Activated naive CD8-positive, alpha-beta T cell treated with anti-CD3 and anti-CD28 coated beads, Interleukin-2, amount 50 U/mL, for 16 hours (primary cell): ENCODE results near the gene TECPR1.
"Not testable (repeated sequence)": the region's sequence is repeated elsewhere in the genome, so short reads cannot be mapped to it uniquely, and the experiment has no call there.

Experiments
- DNase-seq: peaks from one replicate; pipeline ENCODE4 v3.0.0-alpha.2; 2020; ENCODE audit warnings: low read depth, low spot score

The TECPR1 gene

DNA sequence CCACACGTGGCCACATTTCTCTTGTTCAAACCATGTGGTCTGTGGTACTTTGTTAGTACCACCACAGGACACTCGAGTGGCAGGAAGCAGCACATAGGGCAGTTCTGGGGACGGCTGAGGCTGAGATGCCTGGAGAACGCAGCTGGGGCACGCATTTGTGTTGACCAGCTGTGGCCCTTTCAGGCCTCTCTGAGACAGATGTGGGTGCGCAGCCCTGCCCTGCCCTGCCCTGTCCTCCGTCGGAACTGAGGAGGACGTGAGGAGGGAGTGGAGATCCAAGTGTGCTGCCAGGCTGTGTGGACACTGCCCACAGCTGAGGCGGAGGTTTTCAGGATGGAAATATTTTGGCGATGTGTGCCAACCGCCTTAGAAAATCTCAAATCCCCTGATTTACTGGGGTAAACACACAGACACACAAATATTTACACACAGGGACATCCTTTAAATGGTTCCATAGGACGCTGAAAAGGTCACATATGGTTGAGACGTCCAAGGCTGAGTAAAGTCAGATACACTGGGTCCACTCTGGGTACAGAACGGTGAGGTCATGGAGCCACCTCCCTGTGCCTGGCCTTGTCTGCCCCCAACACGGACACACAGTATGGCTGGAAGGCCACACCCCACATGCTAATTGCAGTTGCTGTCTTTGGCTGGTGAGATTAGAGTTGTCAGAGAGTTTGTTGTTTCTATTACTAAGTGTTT, 26.0 kb downstream of the TECPR1 start:
- no peak for DNase-seq

DNA sequence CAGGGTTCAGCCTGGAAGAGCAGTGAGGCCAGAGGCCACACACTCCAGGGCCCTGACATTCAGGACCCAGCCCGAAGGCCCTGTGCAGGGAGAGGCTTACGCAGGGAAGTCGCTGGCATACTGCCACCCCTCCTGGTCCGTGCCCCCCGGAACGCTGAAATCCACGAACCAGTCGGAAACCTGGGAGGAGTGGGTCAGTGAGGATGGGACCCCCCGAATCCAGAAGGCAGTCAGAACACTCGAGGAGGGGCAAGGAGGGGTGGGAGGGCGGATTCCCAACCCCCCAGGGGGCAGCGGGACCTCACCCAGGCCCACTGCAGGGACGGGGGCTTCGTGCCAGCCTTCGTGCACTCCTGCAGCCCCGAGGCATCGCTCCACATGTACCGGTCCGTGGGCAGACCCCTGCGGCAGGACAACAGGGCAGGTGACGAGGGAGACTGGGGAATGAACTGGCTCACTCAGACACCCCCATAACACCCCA, 27.3 kb downstream of the TECPR1 start:
- DNase-seq, result no peak

GRCh38 chr7:98223898-98224700, 27.9 kb downstream of the TECPR1 start:
- no peak for DNase-seq

- no peak for DNase-seq
These were observed 28.6 kb downstream of the TECPR1 start for GRCh38 chr7:98223351-98223897.

DNA sequence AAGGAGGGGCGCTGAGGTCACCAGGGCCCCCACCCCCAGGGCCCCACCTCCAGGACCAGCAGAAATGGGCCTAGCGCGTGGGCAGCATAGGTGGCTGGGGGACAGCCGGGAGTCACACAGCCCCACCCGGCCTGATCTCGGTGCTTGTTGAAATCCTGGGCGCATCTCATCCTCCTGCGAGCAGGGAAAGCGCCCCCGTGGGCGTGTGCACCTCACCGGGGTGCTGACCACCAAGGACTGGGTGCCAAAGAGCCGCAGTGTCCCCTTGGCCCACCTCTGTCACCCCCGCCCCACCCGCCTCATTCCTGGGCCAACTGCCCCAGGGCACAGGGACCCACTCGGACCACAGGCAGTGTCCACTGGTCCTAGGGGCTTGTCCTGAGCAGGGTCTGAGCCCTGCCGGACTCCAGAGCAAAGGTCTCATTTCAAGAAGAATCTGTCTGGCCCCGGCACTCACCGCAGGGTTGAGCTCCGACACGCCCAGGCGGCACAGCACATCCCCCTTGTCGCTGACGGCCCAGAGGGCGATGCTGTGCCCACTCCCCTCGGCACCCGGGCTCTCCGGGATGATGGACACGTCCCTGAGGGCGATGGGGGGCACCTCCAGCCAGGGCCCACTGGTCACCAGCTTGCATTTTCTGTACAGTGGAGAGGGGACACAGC, 29.4 kb downstream of the TECPR1 start:
- no peak for DNase-seq

DNA sequence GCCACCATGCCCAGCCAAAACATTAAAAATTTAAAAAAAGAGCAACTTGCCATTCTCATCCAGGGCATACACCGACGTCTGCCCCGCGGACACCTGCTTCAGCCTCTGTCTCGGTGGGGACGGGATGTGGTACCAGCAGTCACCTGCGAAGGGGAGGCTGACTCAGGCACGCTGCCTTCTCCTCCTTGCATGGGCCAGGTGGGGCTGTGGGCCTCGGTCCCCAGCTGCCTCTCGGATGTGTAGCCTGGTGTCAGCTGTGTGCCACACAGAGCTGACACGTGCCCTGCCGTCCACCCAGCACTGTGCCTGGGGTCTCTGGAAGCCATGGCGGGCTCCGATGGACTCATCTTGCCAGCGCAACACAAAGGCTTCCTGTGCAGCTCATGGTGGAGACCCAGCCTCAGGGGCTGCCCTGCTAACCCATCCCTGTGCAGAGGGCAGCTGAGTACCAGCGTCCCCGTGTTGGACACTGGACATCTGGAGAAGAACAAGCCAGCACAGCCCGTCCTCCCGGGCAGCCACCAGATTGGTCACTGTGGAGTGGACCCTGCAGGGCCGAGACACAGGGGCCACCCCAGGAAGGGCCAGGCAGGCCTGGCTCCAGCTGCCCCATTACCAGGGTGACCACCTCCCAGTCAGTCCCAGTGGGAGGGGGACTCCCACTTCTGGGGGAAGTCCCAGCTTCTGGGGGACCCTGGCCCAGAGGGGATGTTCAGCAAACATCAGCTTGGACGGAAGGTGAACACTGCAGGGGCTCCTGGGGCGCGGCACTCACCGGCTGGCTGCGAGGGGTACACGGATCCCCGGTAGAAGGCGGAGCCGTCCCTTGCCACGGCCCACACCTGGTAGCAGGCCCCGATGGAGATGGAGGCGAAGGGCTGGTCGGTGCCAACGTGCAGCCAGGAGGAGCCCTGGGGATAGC, 30.2 kb downstream of the TECPR1 start:
- DNase-seq, result no peak

DNA sequence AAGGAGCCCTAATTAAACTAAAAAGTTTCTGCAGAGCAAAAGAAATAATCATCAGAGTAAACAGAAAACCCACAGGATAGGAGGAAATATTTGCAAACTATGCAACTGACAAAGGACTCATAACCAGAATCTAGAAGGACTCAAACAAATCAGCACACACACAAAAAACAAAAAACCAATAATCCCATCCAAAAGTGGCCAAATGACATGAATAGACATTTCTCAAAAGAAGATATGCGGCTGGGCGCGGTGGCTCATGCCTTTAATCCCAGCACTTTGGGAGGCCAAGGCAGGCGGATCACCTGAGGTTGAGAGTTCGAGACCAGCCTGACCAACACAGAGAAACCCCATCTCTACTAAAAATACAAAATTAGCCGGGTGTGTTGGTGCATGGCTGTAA, 32.6 kb downstream of the TECPR1 start:
- not testable (repeated sequence) for DNase-seq

DNA sequence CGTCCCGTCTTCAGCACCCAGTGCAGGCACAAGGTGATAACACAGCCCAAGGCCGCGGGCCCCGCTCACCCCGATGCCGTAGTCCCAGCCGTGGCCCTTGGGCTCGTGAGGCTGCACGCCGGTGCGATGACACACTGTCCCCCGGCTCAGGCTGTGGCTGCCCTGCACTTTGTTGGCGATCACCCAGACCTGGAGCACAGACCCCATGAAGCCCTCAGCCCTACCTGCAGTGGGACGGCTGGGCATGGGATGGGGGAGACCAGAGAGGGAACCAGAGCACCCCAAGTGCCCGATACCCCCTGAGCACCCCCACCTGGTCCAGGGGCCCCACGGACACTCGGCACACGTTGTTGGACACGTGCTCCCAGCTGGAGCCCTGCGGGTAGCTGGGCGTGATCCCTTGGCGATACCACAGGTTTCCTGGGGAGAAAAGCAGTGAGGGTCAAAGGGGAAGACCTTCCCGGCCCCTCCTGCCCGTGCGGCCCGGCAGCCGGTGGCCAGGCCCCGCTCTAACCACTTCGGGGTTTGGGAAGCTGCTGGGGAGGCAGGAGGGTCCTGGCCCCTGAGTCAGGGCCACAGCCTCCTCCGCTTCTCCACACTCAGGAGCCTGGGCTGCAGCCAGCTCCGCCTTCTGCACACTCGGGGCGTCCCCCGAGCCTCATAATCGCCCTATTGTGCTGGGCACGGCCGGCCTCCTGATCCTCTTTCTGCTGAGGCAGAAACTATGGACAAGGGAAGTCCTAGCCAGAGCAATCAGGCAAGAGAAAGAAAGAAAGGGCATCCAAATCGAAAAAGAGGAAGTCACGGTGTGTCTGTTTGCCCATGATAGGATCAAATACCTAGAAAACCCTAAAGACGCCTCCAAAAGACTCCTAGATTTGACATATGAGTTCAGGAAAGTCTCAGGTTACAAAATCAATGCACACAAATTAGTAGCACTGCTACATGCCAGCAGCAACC, 34.1 kb downstream of the TECPR1 start:
- DNase-seq, result no peak

DNA sequence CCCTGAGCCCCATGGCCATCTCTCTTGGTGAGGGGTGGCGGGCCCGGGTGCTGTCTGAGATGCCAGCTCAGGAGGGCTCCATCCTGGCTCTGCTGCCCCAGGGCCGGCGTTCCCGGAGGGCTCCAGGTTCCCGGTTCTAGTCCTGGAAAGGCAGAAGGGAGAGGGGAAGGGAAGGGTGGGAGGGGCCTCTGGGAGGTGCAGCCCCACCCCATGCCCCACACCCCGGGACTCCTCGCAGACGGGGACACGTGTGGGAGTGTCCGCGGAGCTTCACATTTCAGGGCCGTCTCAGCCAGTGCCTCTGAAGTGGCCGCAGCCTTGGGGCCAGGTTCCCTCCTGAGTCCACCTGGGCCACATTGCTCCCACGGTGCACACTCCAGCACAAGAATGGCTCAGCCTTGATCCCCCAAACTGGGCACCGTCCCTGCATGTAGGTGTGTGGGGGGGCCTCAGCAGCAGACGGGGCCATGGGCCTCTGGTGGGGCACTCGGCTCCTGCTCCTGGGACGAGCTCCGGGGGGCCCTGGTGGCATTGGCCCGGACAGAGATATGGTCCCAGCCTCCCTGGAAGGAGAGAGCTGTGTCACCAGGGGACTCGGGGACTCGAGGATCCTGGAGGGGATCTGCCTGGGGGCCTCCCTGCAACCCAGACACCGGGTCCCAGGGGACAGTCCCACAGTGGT, 35.0 kb downstream of the TECPR1 start:
- DNase-seq, result no peak

DNA sequence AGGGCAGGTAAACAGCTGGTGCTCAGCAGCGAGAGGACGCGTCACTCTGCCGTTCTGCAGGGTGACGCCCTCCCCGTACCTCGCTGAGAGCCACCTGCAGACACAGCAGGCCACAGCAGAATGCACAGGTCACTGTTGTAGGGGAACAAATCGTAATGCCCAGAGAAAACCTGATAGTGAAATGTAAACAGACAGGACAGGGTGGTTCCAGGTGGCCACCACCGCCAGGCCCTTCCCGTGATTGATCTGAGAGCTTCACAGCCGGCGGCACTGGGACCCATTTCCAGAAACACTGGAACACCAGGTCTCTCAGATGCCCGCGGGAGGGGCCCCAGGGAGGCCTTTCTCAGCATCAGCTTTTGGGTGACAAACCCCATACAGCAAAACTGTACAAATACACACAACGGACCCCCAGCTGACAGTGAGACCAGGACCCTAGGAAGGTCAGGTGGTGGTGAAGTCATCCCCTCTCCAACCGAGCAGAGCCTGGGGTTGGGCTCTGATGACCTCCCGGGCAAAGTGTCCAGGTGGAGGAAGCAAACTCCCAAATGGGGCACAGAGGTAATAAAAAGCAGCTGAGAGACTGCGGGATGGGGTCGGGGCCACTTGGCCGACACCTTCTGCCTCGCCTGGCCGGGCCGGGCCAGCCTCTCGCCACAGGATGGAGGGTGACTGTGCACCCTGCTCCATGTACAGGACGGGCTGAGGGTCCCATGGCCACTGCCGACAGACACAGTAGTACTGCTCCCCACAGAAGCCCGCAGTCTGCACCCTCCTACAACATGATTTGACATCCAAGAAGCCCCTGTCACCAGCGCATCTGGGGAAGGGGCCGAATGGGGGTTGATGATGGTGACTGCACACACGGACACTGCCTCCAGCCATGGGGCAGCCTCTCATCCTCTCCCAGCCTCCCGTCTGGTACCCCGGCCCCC, 36.2 kb downstream of the TECPR1 start:
- no peak for DNase-seq

- DNase-seq, result no peak
These were observed 37.2 kb downstream of the TECPR1 start for GRCh38 chr7:98214811-98215321.

DNA sequence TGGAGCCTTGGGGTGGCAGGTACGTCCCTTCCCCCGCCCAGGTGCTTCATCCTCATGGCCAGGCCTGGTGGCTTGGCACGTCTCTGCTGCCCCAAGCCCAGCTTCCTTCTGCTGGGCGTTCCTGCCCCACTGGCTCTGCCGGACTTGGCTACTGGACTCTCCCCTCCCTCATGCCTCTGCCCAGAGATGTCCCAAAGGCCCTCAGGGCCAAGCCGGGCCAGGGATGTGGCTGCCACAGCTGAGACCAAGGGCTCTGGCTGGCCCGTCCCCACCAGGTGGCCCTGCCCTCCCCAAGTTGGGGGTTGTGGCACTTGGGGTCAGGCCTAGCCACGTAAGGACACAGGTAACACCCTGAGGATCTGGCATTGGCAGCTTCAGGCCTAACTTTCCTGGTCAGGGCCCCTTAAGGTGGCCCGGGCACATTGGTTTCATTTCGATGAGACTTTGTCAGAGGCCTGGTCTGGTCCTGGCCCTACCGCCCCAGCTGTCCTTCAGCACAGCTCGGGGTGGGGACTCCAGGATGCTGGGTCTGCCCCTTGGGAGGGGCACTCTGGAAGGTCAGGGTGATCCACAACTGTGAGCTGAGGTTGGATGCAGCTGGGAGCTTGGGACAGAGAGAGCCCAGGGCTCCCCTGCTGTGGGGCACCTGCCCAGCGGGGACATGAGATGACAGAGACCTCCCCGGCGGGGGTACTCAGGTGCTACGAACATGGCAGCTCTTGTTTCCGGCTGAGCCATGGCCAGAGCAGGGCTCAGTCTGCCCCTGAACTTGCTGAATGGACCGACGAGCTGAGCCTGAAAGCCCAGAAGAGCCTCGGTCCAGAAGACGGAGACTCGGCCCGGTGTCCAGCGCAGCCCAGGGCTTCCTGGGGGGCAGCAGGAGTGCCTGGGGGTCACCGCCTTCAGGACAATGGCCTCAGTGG, 37.9 kb downstream of the TECPR1 start:
- no peak for DNase-seq

GRCh38 chr7:98213296-98213887, 38.6 kb downstream of the TECPR1 start:
- no peak for DNase-seq

DNA sequence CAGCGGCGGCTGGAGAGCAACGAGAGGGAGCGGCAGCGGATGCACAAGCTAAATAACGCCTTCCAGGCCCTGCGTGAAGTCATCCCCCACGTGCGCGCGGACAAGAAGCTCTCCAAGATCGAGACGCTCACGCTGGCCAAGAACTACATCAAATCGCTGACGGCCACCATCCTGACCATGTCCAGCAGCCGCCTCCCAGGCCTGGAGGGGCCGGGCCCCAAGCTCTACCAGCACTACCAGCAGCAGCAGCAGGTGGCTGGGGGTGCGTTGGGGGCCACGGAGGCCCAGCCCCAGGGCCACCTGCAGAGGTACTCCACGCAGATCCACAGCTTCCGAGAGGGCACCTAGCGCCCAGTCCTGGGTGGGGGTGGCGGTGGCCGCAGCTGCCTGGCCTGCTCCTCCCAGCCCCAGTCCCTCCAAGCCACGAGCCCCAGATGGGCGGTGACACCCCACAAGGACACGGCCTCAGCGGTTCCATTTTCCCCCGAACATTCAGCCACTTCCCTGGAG, 39.4 kb downstream of the TECPR1 start:
- DNase-seq, result no peak

- DNase-seq, result no peak
These were observed 40.1 kb downstream of the TECPR1 start for GRCh38 chr7:98211676-98212531.
